WTC11 (cell line): Measurements from ENCODE around the gene ERP29. TPM values are rescaled to one million over a fixed set of nuclear protein-coding genes. Genes with fewer than 3 reads are reported as not detected.
A peak's percentile ranks its signal among the peaks of the same experiment; 100 is the strongest.

Source experiments
- ATAC-seq: fragments of 200-7000 bp; cut with Tn5 transposase; 2 replicates; pipeline ENCODE4 v1.10.0; 2021; ENCODE audit warnings: mild to moderate bottlenecking, moderate library complexity
- CTCF ChIA-PET: fragments of 300-600 bp; sonication (Branson Sonifier 250); formaldehyde crosslinking; loops from one replicate; lab custom pipeline; 2021; ENCODE audit warnings: antibody characterized with exemption; lab: Charles Lee
- POLR2A ChIA-PET: fragments of 350-600 bp; sonication (Branson Sonifier 250); formaldehyde crosslinking; loops from one replicate; lab custom pipeline; 2021; ENCODE audit warnings: antibody characterized with exemption; lab: Charles Lee
- DNase-seq: peaks from one replicate; pipeline ENCODE4 v3.0.0; 2021; ENCODE audit warnings: low spot score
- H3K27ac Mint-ChIP-seq: 2 replicates; pipeline ENCODE4 v1.8.0; 2021; ENCODE audit warnings: mixed read lengths
- H3K27me3 Mint-ChIP-seq: 2 replicates; pipeline ENCODE4 v1.8.0; 2021; ENCODE audit warnings: low read depth, mild to moderate bottlenecking, moderate library complexity, mixed read lengths
- H3K36me3 Mint-ChIP-seq: 2 replicates; pipeline ENCODE4 v1.8.0; 2021; ENCODE audit warnings: mixed read lengths
- H3K4me1 Mint-ChIP-seq: 2 replicates; pipeline ENCODE4 v1.8.0; 2022; ENCODE audit warnings: mixed read lengths
- H3K4me3 Mint-ChIP-seq: 2 replicates; pipeline ENCODE4 v1.8.0; 2021; ENCODE audit warnings: mild to moderate bottlenecking, moderate library complexity, mixed read lengths
- H3K9me3 Mint-ChIP-seq: 2 replicates; pipeline ENCODE4 v1.8.0; 2021; ENCODE audit warnings: mixed read lengths
- ATF1 ChIP-seq: sonication (generic); formaldehyde crosslinking; IDR thresholded peaks from 2 replicates; pipeline ENCODE4 v1.8.1; 2023; ENCODE audit warnings: mild to moderate bottlenecking, moderate library complexity, missing genetic modification reagents
- CREM ChIP-seq: sonication (generic); formaldehyde crosslinking; IDR thresholded peaks from 2 replicates; pipeline ENCODE4 v1.8.1; 2022; ENCODE audit warnings: mild to moderate bottlenecking, missing genetic modification reagents, moderate library complexity
- ESRRA ChIP-seq: sonication (generic); formaldehyde crosslinking; IDR thresholded peaks from 2 replicates; pipeline ENCODE4 v1.8.1; 2022; ENCODE audit warnings: mild to moderate bottlenecking, missing genetic modification reagents, borderline replicate concordance
- FOXJ3 ChIP-seq: sonication (generic); formaldehyde crosslinking; IDR thresholded peaks from 2 replicates; pipeline ENCODE4 v1.9.0; 2021; ENCODE audit warnings: missing genetic modification reagents, mild to moderate bottlenecking, borderline replicate concordance
- FOXK1 ChIP-seq: sonication (generic); formaldehyde crosslinking; IDR thresholded peaks from 2 replicates; pipeline ENCODE4 v1.8.0; 2022; ENCODE audit warnings: mild to moderate bottlenecking, moderate library complexity, missing genetic modification reagents
- KAT7 ChIP-seq: sonication (generic); formaldehyde crosslinking; IDR thresholded peaks from 2 replicates; pipeline ENCODE4 v1.8.1; 2023; ENCODE audit warnings: missing genetic modification reagents, mild to moderate bottlenecking, borderline replicate concordance
- NFATC4 ChIP-seq: fragments of 250-450 bp; sonication (Bioruptor Pico); IDR thresholded peaks from 2 replicates; pipeline ENCODE4 v1.9.0; 2021; ENCODE audit warnings: mild to moderate bottlenecking
- NFE2L1 ChIP-seq: sonication (generic); formaldehyde crosslinking; IDR thresholded peaks from 2 replicates; pipeline ENCODE4 v1.8.1; 2023; ENCODE audit warnings: missing genetic modification reagents
- NR3C1 ChIP-seq: sonication (generic); formaldehyde crosslinking; conservative IDR thresholded peaks from 2 replicates; pipeline ENCODE4 v1.8.1; 2023; ENCODE audit warnings: low read depth, mild to moderate bottlenecking, missing genetic modification reagents
- RORB ChIP-seq: fragments of 250-450 bp; sonication (Bioruptor Pico); IDR thresholded peaks from 2 replicates; pipeline ENCODE4 v1.9.0; 2021; ENCODE audit warnings: mild to moderate bottlenecking
- SMAD3 ChIP-seq: sonication (generic); formaldehyde crosslinking; IDR thresholded peaks from 2 replicates; pipeline ENCODE4 v1.8.0; 2022; ENCODE audit warnings: missing genetic modification reagents, mild to moderate bottlenecking, borderline replicate concordance
- SMAD4 ChIP-seq: sonication (generic); formaldehyde crosslinking; IDR thresholded peaks from 2 replicates; pipeline ENCODE4 v1.8.0; 2022; ENCODE audit warnings: mild to moderate bottlenecking, missing genetic modification reagents
- ZNF281 ChIP-seq: sonication (generic); formaldehyde crosslinking; IDR thresholded peaks from 2 replicates; pipeline ENCODE4 v1.8.0; 2023; ENCODE audit warnings: mild to moderate bottlenecking, missing genetic modification reagents
- ZNF396 ChIP-seq: fragments of 250-450 bp; sonication (Bioruptor Pico); IDR thresholded peaks from 2 replicates; pipeline ENCODE4 v1.8.0; 2021; ENCODE audit warnings: mild to moderate bottlenecking, moderate library complexity, borderline replicate concordance
- ZNF416 ChIP-seq: fragments of 250-450 bp; sonication (Bioruptor Pico); IDR thresholded peaks from 2 replicates; pipeline ENCODE4 v1.9.0; 2021; ENCODE audit warnings: mild to moderate bottlenecking, inconsistent platforms
- ZNF512 ChIP-seq: sonication (generic); formaldehyde crosslinking; IDR thresholded peaks from 2 replicates; pipeline ENCODE4 v1.8.1; 2022; ENCODE audit warnings: missing genetic modification reagents, borderline replicate concordance
- total RNA-seq: library from RNA; stranded (reverse); gene quantifications from 3 replicates; pipeline ENCODE4 v1.2.3, GENCODE V29; 2021
- TF ChIP-seq, protein P1 (sequence below): sonication (generic); formaldehyde crosslinking; IDR thresholded peaks from 2 replicates; pipeline ENCODE4 v1.8.0; 2022; ENCODE audit warnings: mild to moderate bottlenecking, missing genetic modification reagents
- TF ChIP-seq, protein P2 (sequence below): sonication (generic); formaldehyde crosslinking; IDR thresholded peaks from 2 replicates; pipeline ENCODE4 v1.8.1; 2022; ENCODE audit warnings: low read depth, missing genetic modification reagents, borderline replicate concordance
- TF ChIP-seq, protein P3 (sequence below): sonication (generic); formaldehyde crosslinking; IDR thresholded peaks from 2 replicates; pipeline ENCODE4 v1.8.1; 2022; ENCODE audit warnings: low read depth, mild to moderate bottlenecking, moderate library complexity, missing genetic modification reagents, borderline replicate concordance
- TF ChIP-seq, protein P4 (sequence below): sonication (generic); formaldehyde crosslinking; IDR thresholded peaks from 2 replicates; pipeline ENCODE4 v1.8.0; 2023; ENCODE audit warnings: missing genetic modification reagents
- TF ChIP-seq, protein P5 (sequence below): sonication (generic); formaldehyde crosslinking; IDR thresholded peaks from 2 replicates; pipeline ENCODE4 v1.8.0; 2022; ENCODE audit warnings: mild to moderate bottlenecking, missing genetic modification reagents
- TF ChIP-seq, protein P6 (sequence below): sonication (generic); formaldehyde crosslinking; IDR thresholded peaks from 2 replicates; pipeline ENCODE4 v1.8.0; 2023; ENCODE audit warnings: missing genetic modification reagents, mild to moderate bottlenecking, borderline replicate concordance
- TF ChIP-seq, protein P7 (sequence below): sonication (generic); formaldehyde crosslinking; IDR thresholded peaks from 2 replicates; pipeline ENCODE4 v1.8.1; 2023; ENCODE audit warnings: mild to moderate bottlenecking, missing genetic modification reagents, moderate library complexity

ERP29 gene
- total RNA-seq, 1 experiment from 2014 or later: 162 TPM

DNA sequence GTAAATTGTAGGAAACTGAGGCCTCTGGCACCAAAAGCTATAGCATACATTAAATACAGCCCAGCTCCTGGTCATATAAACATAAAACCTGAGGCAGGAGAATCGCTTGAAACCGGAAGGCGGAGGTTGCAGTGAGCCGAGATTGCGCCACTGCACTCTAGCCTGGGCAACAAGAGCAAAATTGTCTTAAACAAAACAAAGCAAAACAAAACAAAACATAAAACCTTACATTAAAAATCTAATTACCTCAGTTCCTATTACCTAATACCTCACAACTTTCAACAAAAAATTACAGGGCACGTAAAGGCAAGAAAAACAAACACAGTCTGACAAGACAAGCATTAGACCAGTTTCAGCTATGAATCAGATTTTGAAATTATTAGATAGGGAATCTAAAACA lies 36.9 kb upstream of the ERP29 start (continued):
- TF ChIP-seq, protein P1, sequence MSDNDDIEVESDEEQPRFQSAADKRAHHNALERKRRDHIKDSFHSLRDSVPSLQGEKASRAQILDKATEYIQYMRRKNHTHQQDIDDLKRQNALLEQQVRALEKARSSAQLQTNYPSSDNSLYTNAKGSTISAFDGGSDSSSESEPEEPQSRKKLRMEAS (CRISPR knock-in tag): no peak
- TF ChIP-seq SMAD4 (CRISPR knock-in tag): no peak
- no peak for TF ChIP-seq KAT7 (CRISPR knock-in tag)
- no peak for TF ChIP-seq FOXJ3 (CRISPR knock-in tag)
- TF ChIP-seq CREM: no peak
- TF ChIP-seq, protein P2, sequence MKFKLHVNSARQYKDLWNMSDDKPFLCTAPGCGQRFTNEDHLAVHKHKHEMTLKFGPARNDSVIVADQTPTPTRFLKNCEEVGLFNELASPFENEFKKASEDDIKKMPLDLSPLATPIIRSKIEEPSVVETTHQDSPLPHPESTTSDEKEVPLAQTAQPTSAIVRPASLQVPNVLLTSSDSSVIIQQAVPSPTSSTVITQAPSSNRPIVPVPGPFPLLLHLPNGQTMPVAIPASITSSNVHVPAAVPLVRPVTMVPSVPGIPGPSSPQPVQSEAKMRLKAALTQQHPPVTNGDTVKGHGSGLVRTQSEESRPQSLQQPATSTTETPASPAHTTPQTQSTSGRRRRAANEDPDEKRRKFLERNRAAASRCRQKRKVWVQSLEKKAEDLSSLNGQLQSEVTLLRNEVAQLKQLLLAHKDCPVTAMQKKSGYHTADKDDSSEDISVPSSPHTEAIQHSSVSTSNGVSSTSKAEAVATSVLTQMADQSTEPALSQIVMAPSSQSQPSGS: no peak
- TF ChIP-seq, protein P3, sequence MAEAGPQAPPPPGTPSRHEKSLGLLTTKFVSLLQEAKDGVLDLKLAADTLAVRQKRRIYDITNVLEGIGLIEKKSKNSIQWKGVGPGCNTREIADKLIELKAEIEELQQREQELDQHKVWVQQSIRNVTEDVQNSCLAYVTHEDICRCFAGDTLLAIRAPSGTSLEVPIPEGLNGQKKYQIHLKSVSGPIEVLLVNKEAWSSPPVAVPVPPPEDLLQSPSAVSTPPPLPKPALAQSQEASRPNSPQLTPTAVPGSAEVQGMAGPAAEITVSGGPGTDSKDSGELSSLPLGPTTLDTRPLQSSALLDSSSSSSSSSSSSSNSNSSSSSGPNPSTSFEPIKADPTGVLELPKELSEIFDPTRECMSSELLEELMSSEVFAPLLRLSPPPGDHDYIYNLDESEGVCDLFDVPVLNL (CRISPR knock-in tag): no peak
- no peak for TF ChIP-seq NR3C1 (CRISPR knock-in tag)

DNA sequence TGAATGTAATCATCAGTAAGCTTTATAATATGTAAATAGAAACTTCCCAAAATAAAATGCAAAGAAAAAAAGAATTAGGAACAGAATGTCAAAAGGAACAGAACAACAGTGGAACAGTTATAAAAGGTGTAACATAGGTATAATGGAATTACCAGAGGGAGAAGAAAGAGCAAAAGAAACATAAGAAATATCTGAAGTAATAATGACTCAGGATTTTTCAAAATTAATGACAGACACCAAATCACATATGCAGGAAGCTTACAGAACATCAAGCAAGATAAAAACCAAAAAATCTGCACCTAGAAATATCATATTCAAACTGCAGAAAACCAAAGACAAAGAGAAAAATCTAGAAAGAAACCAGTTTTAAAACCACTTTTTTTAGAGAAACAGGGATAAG lies 36.4 kb upstream of the ERP29 start:
- Mint-ChIP-seq H3K9me3 (peaks cover 5% of the 10 kb centered on the region; the same call in 1 of the 2 replicates), H3K27me3 (no peaks in the 10 kb centered on the region), H3K4me3 (no peak overlapping the region), H3K4me1 (no peaks in the 10 kb centered on the region), H3K27ac (0 out of 2 replicates have a peak overlapping the region, but pooled peaks have one; percentile 10), H3K36me3 (peaks cover 5% of the 10 kb centered on the region; the same call in 1 of the 2 replicates)
- ATAC-seq: no peak
- POLR2A ChIA-PET: no interaction called here
- no peak for DNase-seq
- CTCF ChIA-PET: no interaction called here
- TF ChIP-seq ZNF396 (no peak), NFE2L1 (CRISPR knock-in tag) (no peak), FOXK1 (CRISPR knock-in tag) (no peak), RORB (CRISPR knock-in tag) (no peak), NFATC4 (no peak), SMAD3 (no peak), ZNF416 (CRISPR knock-in tag) (no peak), ESRRA (CRISPR knock-in tag) (no peak), ATF1 (no peak), ZNF512 (CRISPR knock-in tag) (no peak), ZNF281 (CRISPR knock-in tag) (no peak)
- TF ChIP-seq, protein P4, sequence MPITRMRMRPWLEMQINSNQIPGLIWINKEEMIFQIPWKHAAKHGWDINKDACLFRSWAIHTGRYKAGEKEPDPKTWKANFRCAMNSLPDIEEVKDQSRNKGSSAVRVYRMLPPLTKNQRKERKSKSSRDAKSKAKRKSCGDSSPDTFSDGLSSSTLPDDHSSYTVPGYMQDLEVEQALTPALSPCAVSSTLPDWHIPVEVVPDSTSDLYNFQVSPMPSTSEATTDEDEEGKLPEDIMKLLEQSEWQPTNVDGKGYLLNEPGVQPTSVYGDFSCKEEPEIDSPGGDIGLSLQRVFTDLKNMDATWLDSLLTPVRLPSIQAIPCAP (CRISPR knock-in tag): no peak
- TF ChIP-seq, protein P5, sequence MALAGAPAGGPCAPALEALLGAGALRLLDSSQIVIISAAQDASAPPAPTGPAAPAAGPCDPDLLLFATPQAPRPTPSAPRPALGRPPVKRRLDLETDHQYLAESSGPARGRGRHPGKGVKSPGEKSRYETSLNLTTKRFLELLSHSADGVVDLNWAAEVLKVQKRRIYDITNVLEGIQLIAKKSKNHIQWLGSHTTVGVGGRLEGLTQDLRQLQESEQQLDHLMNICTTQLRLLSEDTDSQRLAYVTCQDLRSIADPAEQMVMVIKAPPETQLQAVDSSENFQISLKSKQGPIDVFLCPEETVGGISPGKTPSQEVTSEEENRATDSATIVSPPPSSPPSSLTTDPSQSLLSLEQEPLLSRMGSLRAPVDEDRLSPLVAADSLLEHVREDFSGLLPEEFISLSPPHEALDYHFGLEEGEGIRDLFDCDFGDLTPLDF: no peak
- TF ChIP-seq, protein P6, sequence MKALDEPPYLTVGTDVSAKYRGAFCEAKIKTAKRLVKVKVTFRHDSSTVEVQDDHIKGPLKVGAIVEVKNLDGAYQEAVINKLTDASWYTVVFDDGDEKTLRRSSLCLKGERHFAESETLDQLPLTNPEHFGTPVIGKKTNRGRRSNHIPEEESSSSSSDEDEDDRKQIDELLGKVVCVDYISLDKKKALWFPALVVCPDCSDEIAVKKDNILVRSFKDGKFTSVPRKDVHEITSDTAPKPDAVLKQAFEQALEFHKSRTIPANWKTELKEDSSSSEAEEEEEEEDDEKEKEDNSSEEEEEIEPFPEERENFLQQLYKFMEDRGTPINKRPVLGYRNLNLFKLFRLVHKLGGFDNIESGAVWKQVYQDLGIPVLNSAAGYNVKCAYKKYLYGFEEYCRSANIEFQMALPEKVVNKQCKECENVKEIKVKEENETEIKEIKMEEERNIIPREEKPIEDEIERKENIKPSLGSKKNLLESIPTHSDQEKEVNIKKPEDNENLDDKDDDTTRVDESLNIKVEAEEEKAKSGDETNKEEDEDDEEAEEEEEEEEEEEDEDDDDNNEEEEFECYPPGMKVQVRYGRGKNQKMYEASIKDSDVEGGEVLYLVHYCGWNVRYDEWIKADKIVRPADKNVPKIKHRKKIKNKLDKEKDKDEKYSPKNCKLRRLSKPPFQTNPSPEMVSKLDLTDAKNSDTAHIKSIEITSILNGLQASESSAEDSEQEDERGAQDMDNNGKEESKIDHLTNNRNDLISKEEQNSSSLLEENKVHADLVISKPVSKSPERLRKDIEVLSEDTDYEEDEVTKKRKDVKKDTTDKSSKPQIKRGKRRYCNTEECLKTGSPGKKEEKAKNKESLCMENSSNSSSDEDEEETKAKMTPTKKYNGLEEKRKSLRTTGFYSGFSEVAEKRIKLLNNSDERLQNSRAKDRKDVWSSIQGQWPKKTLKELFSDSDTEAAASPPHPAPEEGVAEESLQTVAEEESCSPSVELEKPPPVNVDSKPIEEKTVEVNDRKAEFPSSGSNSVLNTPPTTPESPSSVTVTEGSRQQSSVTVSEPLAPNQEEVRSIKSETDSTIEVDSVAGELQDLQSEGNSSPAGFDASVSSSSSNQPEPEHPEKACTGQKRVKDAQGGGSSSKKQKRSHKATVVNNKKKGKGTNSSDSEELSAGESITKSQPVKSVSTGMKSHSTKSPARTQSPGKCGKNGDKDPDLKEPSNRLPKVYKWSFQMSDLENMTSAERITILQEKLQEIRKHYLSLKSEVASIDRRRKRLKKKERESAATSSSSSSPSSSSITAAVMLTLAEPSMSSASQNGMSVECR (CRISPR knock-in tag): no peak
- TF ChIP-seq, protein P7, sequence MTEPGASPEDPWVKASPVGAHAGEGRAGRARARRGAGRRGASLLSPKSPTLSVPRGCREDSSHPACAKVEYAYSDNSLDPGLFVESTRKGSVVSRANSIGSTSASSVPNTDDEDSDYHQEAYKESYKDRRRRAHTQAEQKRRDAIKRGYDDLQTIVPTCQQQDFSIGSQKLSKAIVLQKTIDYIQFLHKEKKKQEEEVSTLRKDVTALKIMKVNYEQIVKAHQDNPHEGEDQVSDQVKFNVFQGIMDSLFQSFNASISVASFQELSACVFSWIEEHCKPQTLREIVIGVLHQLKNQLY (CRISPR knock-in tag): no peak
